Hematopoietic multipotent progenitor cell treated with erythropoietin and hydrocortisone succinate and interleukin-3 and kit ligand, for 4 days (in vitro differentiated cells): ENCODE data around the gene UQCRH.
A peak's percentile ranks its signal among the peaks of the same experiment; 100 is the strongest.
"Not testable (repeated sequence)": the region's sequence is repeated elsewhere in the genome, so short reads cannot be mapped to it uniquely, and the experiment has no call there.

Experiments used
- DNase-seq: peaks from one replicate; pipeline ENCODE4 v3.0.0-alpha.2; 2015

UQCRH gene

GRCh38 chr1:46334030-46334384 lies 30.5 kb downstream of the UQCRH start:
- DNase-seq = no peak

GRCh38 chr1:46335081-46335480 lies 31.6 kb downstream of the UQCRH start:
- no peak for DNase-seq

- DNase-seq = not testable (repeated sequence)
Observed at GRCh38 chr1:46337409-46337808, 33.9 kb downstream of the UQCRH start.

- peak; percentile 98 for DNase-seq
Observed at GRCh38 chr1:46340404-46341221, 37.1 kb downstream of the UQCRH start, which contains the start of gene NSUN4. TSS of gene NSUN4 (plus strand) at chr1:46340807. CDS start at chr1:46340827, 20 bp downstream.

- no peak for DNase-seq
Observed at GRCh38 chr1:46341222-46342083, 38.0 kb downstream of the UQCRH start.

GRCh38 chr1:46342084-46342656 lies 38.7 kb downstream of the UQCRH start:
- peak; percentile 75 for DNase-seq

- no peak for DNase-seq
Observed at GRCh38 chr1:46342677-46343350, 39.3 kb downstream of the UQCRH start.

GRCh38 chr1:46343351-46343695 lies 39.8 kb downstream of the UQCRH start:
- no peak for DNase-seq

GRCh38 chr1:46343705-46344104 lies 40.2 kb downstream of the UQCRH start:
- no peak for DNase-seq

- no peak for DNase-seq
Observed at GRCh38 chr1:46344481-46344880, 41.0 kb downstream of the UQCRH start.

- no peak for DNase-seq
Observed at GRCh38 chr1:46345281-46345680, 41.8 kb downstream of the UQCRH start.

GRCh38 chr1:46352363-46352762 lies 48.9 kb downstream of the UQCRH start:
- DNase-seq = no peak

GRCh38 chr1:46355920-46356319 lies 52.4 kb downstream of the UQCRH start:
- DNase-seq = not testable (repeated sequence)

GRCh38 chr1:46362158-46362557 lies 58.7 kb downstream of the UQCRH start:
- DNase-seq = no peak

- no peak for DNase-seq
Observed at GRCh38 chr1:46363121-46363520, 59.6 kb downstream of the UQCRH start.

GRCh38 chr1:46364612-46365011 lies 61.1 kb downstream of the UQCRH start:
- DNase-seq = no peak

- not testable (repeated sequence) for DNase-seq
Observed at GRCh38 chr1:46365796-46366195, 62.3 kb downstream of the UQCRH start.
